ENCODE results near the gene HOXA3. TPM values are rescaled to one million over a fixed set of nuclear protein-coding genes. Genes with fewer than 3 reads are reported as not detected.

Gene HOXA3
- total RNA-seq, 1 experiment from 2014 or later = 4.5 TPM

DNA sequence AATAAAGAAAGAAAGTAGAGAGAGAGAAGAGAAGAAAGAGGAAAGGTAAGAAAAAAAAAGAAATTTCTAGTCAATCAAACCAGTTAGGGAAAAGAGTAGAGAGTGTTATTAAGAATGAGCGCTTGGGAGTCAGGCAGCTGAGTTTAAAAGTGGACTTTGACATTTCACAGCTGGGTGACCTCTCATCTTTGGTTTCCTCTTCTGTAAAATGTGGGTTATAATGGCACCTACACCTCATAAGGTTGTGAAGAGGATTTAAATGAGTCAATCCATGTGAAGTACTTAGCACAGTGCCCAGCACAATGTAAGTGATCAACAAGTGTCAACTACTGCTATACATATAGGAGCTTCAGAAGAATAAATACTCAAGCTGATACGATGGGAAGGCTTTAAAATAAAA lies 68.7 kb downstream of the HOXA3 start:
- no peak overlapping the region for H3K4me2 ChIP-seq (ENCODE audit: low read length)
- no peaks in the 10 kb centered on the region for H3K36me3 ChIP-seq (ENCODE audit: low read depth, low read length)
- H3K4me3 ChIP-seq (ENCODE audit: low read length) = no peak overlapping the region
- H3K27ac ChIP-seq (ENCODE audit: low read length) = no peak overlapping the region
- no peaks in the 10 kb centered on the region for H3F3A ChIP-seq (ENCODE audit: low read length, unreplicated experiment)
- H3K27me3 ChIP-seq (ENCODE audit: low read length) = no peaks in the 10 kb centered on the region
- no peak for ATAC-seq
- intact Hi-C loops (cut with micrococcal nuclease) = no loop called here
- no peak overlapping the region for H2AFZ ChIP-seq (ENCODE audit: low read length)
- no peak for DNase-seq
- TF ChIP-seq EZH2phosphoT487 (IDR thresholded peaks at IDR 0.05; ENCODE audit: borderline replicate concordance, low read length) = no peak
- TF ChIP-seq, protein P1, sequence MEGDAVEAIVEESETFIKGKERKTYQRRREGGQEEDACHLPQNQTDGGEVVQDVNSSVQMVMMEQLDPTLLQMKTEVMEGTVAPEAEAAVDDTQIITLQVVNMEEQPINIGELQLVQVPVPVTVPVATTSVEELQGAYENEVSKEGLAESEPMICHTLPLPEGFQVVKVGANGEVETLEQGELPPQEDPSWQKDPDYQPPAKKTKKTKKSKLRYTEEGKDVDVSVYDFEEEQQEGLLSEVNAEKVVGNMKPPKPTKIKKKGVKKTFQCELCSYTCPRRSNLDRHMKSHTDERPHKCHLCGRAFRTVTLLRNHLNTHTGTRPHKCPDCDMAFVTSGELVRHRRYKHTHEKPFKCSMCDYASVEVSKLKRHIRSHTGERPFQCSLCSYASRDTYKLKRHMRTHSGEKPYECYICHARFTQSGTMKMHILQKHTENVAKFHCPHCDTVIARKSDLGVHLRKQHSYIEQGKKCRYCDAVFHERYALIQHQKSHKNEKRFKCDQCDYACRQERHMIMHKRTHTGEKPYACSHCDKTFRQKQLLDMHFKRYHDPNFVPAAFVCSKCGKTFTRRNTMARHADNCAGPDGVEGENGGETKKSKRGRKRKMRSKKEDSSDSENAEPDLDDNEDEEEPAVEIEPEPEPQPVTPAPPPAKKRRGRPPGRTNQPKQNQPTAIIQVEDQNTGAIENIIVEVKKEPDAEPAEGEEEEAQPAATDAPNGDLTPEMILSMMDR (conservative IDR thresholded peaks at IDR 0.05; ENCODE audit: low read depth, low read length) = no peak
- TF ChIP-seq EZH2 (IDR thresholded peaks at IDR 0.05; ENCODE audit: low read length, unreplicated experiment) = no peak
- no peaks in the 10 kb centered on the region for H4K20me1 ChIP-seq (ENCODE audit: low read length)
- H3K9me3 ChIP-seq (ENCODE audit: low read length) = no peaks in the 10 kb centered on the region
- H3K4me1 ChIP-seq (ENCODE audit: insufficient read depth, low read length) = peaks cover 43% of the 10 kb centered on the region
- BruUV-seq (replicated peaks) = no TSS peak
- ChIA-PET POLR2A (ENCODE audit: unreplicated experiment) (no interaction called here), CTCF (no interaction called here)
- H3K79me2 ChIP-seq (ENCODE audit: low read length) = no peaks in the 10 kb centered on the region
- H3K9me2 ChIP-seq (replicated peaks; ENCODE audit: low read length) = no peaks in the 10 kb centered on the region
- no peak overlapping the region for H3K9ac ChIP-seq (ENCODE audit: low read length)

DNA sequence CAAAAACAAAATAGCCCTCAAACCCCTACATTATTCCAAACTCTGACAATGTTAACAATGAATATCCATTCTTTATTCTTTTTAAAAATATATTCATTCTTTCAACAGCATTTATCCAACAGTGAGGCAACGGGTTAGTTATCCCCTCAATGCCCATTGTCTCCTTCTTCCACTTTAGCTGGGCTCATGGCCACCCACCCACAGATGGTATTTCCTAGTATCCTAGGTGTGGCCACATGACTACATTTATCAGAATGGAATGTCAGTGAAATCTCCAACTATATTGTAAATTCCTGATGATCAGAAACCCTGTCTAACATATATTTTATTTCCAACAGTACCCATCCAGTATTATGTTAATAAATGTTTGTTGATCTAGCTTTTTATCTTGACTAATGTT lies 70.2 kb downstream of the HOXA3 start:
- Histone ChIP-seq H3K27me3 (ENCODE audit: low read length) (no peaks in the 10 kb centered on the region), H3K9me2 (replicated peaks; ENCODE audit: low read length) (no peaks in the 10 kb centered on the region), H3K27ac (ENCODE audit: low read length) (no peak overlapping the region), H3F3A (ENCODE audit: low read length, unreplicated experiment) (no peaks in the 10 kb centered on the region), H3K9ac (ENCODE audit: low read length) (no peak overlapping the region), H3K4me2 (ENCODE audit: low read length) (peak overlapping the region; percentile 23), H3K36me3 (ENCODE audit: low read depth, low read length) (no peaks in the 10 kb centered on the region), H3K4me3 (ENCODE audit: low read length) (no peak overlapping the region), H3K79me2 (ENCODE audit: low read length) (no peaks in the 10 kb centered on the region), H3K4me1 (ENCODE audit: insufficient read depth, low read length) (peaks cover 48% of the 10 kb centered on the region), H4K20me1 (ENCODE audit: low read length) (no peaks in the 10 kb centered on the region), H3K9me3 (ENCODE audit: low read length) (no peaks in the 10 kb centered on the region), H2AFZ (ENCODE audit: low read length) (no peak overlapping the region)
- DNase-seq = peak; percentile 75
- POLR2A ChIA-PET (ENCODE audit: unreplicated experiment) = interaction anchor here (0.6 to 1.3 kb wide), 2 partner anchors 15 to 28 kb away, joined by 5 to 6 read pairs; no protein-coding TSS in a partner anchor
- BruUV-seq (replicated peaks) = no TSS peak
- CTCF ChIA-PET = no interaction called here
- TF ChIP-seq, protein P1 (conservative IDR thresholded peaks at IDR 0.05; ENCODE audit: low read depth, low read length) = no peak
- TF ChIP-seq EZH2phosphoT487 (IDR thresholded peaks at IDR 0.05; ENCODE audit: borderline replicate concordance, low read length) = no peak
- no peak for TF ChIP-seq EZH2 (IDR thresholded peaks at IDR 0.05; ENCODE audit: low read length, unreplicated experiment)
- intact Hi-C loops (cut with micrococcal nuclease) = no loop called here
- peak; percentile 37; the same call in 1 of the 2 replicates for ATAC-seq

DNA sequence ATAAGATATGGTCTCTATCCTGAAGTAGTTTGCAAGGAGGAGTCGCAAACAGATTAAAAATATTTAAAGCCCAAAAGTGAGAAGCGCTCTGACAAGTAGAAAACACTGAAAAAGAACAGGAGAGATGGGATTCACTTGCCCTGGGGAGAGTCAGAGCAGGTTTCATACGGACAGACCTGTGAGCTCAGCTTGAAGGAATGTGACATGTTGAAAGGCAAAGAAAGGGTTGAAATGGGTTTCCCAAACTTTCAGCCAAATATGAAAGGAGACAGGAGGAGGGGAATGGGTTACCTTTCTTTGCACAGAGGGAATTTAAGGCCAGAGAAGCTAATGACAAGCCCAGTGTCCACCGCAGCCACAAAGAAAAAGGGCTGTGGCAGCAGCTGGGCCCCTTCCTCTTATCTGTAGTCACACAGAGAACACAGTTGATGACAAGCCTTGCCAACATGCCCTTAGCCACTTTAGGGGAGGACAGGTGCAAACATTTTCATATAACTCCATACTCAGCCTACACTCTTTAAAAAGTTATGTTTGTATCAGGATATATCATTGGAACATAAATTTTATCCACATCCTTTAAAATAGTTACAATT lies 71.4 kb downstream of the HOXA3 start:
- no TSS peak for BruUV-seq (replicated peaks)
- DNase-seq (peak; percentile 77), ATAC-seq (peak; percentile 42)
- H4K20me1 ChIP-seq (ENCODE audit: low read length) = no peaks in the 10 kb centered on the region
- H3K27me3 ChIP-seq (ENCODE audit: low read length) = no peaks in the 10 kb centered on the region
- H3K4me1 ChIP-seq (ENCODE audit: insufficient read depth, low read length) = peaks cover 48% of the 10 kb centered on the region
- H3K9ac ChIP-seq (ENCODE audit: low read length) = no peak overlapping the region
- H3K9me2 ChIP-seq (replicated peaks; ENCODE audit: low read length) = no peaks in the 10 kb centered on the region
- ChIA-PET CTCF (no interaction called here), POLR2A (ENCODE audit: unreplicated experiment) (interaction anchor here (0.6 kb wide), 1 partner anchor 319 kb away, joined by 9 read pairs; no protein-coding TSS in a partner anchor)
- peak overlapping the region; percentile 5 for H2AFZ ChIP-seq (ENCODE audit: low read length)
- intact Hi-C loops (cut with micrococcal nuclease) = no loop called here
- H3K27ac ChIP-seq (ENCODE audit: low read length) = 0 out of 2 replicates have a peak overlapping the region, but pooled peaks have one; percentile 18
- H3F3A ChIP-seq (ENCODE audit: low read length, unreplicated experiment) = no peaks in the 10 kb centered on the region
- H3K4me3 ChIP-seq (ENCODE audit: low read length) = no peak overlapping the region
- H3K4me2 ChIP-seq (ENCODE audit: low read length) = peak overlapping the region; percentile 58
- H3K79me2 ChIP-seq (ENCODE audit: low read length) = no peaks in the 10 kb centered on the region
- TF ChIP-seq EZH2phosphoT487 (IDR thresholded peaks at IDR 0.05; ENCODE audit: borderline replicate concordance, low read length) (no peak), EZH2 (IDR thresholded peaks at IDR 0.05; ENCODE audit: low read length, unreplicated experiment) (no peak)
- TF ChIP-seq, protein P1 (conservative IDR thresholded peaks at IDR 0.05; ENCODE audit: low read depth, low read length) = no peak
- no peaks in the 10 kb centered on the region for H3K36me3 ChIP-seq (ENCODE audit: low read depth, low read length)
- no peaks in the 10 kb centered on the region for H3K9me3 ChIP-seq (ENCODE audit: low read length)

All from PC-3 (cell line).